ENCODE data around the gene SDHA.
"Not testable (repeated sequence)": the region's sequence is repeated elsewhere in the genome, so short reads cannot be mapped to it uniquely, and the experiment has no call there.

GRCh38 chr5:245717-246116 lies 27.6 kb downstream of the SDHA start:
- not testable (repeated sequence) for TF ChIP-seq TAF1 (IDR thresholded peaks at IDR 0.05; ENCODE audit: low read depth, low read length); GABPA (IDR thresholded peaks at IDR 0.05; ENCODE audit: borderline replicate concordance, insufficient read depth, low read length); CTCF (IDR thresholded peaks at IDR 0.05; ENCODE audit: control extremely low read depth in 1 of 3, insufficient read depth in 1 of 3, low read depth in 1 of 3, low read length in 3 of 3); EGR1 (IDR thresholded peaks at IDR 0.05; ENCODE audit: borderline replicate concordance, low read depth, low read length); CHD2 (IDR thresholded peaks at IDR 0.05; ENCODE audit: low read length); MAX (IDR thresholded peaks at IDR 0.05); POLR2A (IDR thresholded peaks at IDR 0.05; ENCODE audit: control extremely low read depth in 1 of 2, low read depth in 2 of 2, low read length in 2 of 2); GTF2F1 (IDR thresholded peaks at IDR 0.05; ENCODE audit: borderline replicate concordance, low read depth, low read length); CTBP2 (IDR thresholded peaks at IDR 0.05; ENCODE audit: borderline replicate concordance, insufficient read depth, insufficient read length, low read length); USF2 (IDR thresholded peaks at IDR 0.05; ENCODE audit: low read length)
